ENCODE measurements around the gene CDON.

DNA sequence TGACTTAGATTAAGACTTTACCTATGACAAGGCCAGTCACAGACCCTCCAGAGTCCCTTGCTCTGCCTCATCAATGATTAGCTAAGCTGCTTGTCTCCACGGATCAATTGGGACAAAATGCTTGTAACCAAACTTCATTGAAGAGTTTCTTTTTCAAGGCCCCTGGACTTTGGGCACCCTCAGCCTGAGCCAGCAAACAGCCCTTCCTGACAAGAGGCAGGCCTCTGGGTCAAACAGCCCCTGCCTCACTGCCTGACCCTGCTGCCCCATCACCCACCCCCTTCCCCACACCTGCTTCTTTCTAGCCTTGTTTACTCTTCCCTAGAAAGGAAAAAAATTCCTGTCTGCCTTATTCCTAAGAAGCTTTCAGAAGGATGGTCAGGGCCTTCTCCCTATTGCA, 26.3 kb upstream of the CDON start:
- TF ChIP-seq, protein P1, sequence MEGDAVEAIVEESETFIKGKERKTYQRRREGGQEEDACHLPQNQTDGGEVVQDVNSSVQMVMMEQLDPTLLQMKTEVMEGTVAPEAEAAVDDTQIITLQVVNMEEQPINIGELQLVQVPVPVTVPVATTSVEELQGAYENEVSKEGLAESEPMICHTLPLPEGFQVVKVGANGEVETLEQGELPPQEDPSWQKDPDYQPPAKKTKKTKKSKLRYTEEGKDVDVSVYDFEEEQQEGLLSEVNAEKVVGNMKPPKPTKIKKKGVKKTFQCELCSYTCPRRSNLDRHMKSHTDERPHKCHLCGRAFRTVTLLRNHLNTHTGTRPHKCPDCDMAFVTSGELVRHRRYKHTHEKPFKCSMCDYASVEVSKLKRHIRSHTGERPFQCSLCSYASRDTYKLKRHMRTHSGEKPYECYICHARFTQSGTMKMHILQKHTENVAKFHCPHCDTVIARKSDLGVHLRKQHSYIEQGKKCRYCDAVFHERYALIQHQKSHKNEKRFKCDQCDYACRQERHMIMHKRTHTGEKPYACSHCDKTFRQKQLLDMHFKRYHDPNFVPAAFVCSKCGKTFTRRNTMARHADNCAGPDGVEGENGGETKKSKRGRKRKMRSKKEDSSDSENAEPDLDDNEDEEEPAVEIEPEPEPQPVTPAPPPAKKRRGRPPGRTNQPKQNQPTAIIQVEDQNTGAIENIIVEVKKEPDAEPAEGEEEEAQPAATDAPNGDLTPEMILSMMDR (IDR thresholded peaks at IDR 0.05): no peak
- no peak for TF ChIP-seq ZFX (IDR thresholded peaks at IDR 0.05; ENCODE audit: borderline replicate concordance)

Data from 22Rv1 (cell line).